ENCODE measurements around the gene ITIH5.
"Not testable (repeated sequence)": the region's sequence is repeated elsewhere in the genome, so short reads cannot be mapped to it uniquely, and the experiment has no call there.

ITIH5 gene

GRCh38 chr10:7664707-7665106, 2.1 kb downstream of the ITIH5 start:
- H3K4me1 Mint-ChIP-seq, result peaks cover 13% of the 10 kb centered on the region
- H3K9me3 Mint-ChIP-seq, result no peaks in the 10 kb centered on the region
- ATAC-seq (no peak), DNase-seq (no peak)
- H3K27ac Mint-ChIP-seq, result no peak overlapping the region
- no peak overlapping the region for H3K4me3 Mint-ChIP-seq
- peaks cover 75% of the 10 kb centered on the region for H3K27me3 Mint-ChIP-seq

GRCh38 chr10:7662522-7662921, 4.2 kb downstream of the ITIH5 start:
- ATAC-seq (no peak), DNase-seq (no peak)
- no peaks in the 10 kb centered on the region for H3K9me3 Mint-ChIP-seq
- H3K27ac Mint-ChIP-seq, result no peak overlapping the region
- no peak overlapping the region for H3K4me3 Mint-ChIP-seq
- H3K27me3 Mint-ChIP-seq, result peaks cover 69% of the 10 kb centered on the region
- peaks cover 7% of the 10 kb centered on the region for H3K4me1 Mint-ChIP-seq

GRCh38 chr10:7659560-7659959, 7.2 kb downstream of the ITIH5 start:
- DNase-seq (no peak), ATAC-seq (no peak)
- H3K9me3 Mint-ChIP-seq, result no peaks in the 10 kb centered on the region
- no peak overlapping the region for H3K27ac Mint-ChIP-seq
- no peak overlapping the region for H3K4me3 Mint-ChIP-seq
- H3K27me3 Mint-ChIP-seq, result peaks cover 48% of the 10 kb centered on the region
- no peaks in the 10 kb centered on the region for H3K4me1 Mint-ChIP-seq

GRCh38 chr10:7657552-7657951, 9.2 kb downstream of the ITIH5 start:
- Mint-ChIP-seq H3K4me1 (no peaks in the 10 kb centered on the region), H3K4me3 (no peak overlapping the region), H3K27me3 (peaks cover 37% of the 10 kb centered on the region), H3K9me3 (no peaks in the 10 kb centered on the region), H3K27ac (no peak overlapping the region)
- ATAC-seq (no peak), DNase-seq (no peak)

GRCh38 chr10:7657079-7657478, 9.7 kb downstream of the ITIH5 start:
- not testable (repeated sequence) for H3K9me3 Mint-ChIP-seq, H3K4me1 Mint-ChIP-seq, ATAC-seq, H3K27ac Mint-ChIP-seq, H3K4me3 Mint-ChIP-seq, DNase-seq
- peaks cover 32% of the 10 kb centered on the region for H3K27me3 Mint-ChIP-seq

GRCh38 chr10:7651853-7652470, 14.8 kb downstream of the ITIH5 start:
- Mint-ChIP-seq H3K27me3 (peaks cover 13% of the 10 kb centered on the region), H3K4me3 (no peak overlapping the region), H3K4me1 (no peaks in the 10 kb centered on the region), H3K27ac (no peak overlapping the region), H3K9me3 (no peaks in the 10 kb centered on the region)
- ATAC-seq (no peak), DNase-seq (no peak)

- Mint-ChIP-seq H3K9me3 (no peaks in the 10 kb centered on the region), H3K4me3 (no peak overlapping the region), H3K27ac (no peak overlapping the region), H3K4me1 (no peaks in the 10 kb centered on the region), H3K27me3 (peaks cover 19% of the 10 kb centered on the region)
- DNase-seq (no peak), ATAC-seq (no peak)
These were observed 17.0 kb downstream of the ITIH5 start for GRCh38 chr10:7649673-7650300.

GRCh38 chr10:7647062-7647664, 19.6 kb downstream of the ITIH5 start:
- Mint-ChIP-seq H3K27ac (no peak overlapping the region), H3K9me3 (no peaks in the 10 kb centered on the region), H3K4me3 (no peak overlapping the region), H3K4me1 (no peaks in the 10 kb centered on the region), H3K27me3 (peaks cover 23% of the 10 kb centered on the region)
- DNase-seq (no peak), ATAC-seq (no peak)

- no peak overlapping the region for H3K4me3 Mint-ChIP-seq
- DNase-seq (no peak), ATAC-seq (no peak)
- H3K9me3 Mint-ChIP-seq, result peaks cover 4 to 10% of the 10 kb centered on the region in 2 donors
- H3K27me3 Mint-ChIP-seq, result peaks cover 31% of the 10 kb centered on the region
- no peak overlapping the region for H3K27ac Mint-ChIP-seq
- H3K4me1 Mint-ChIP-seq, result no peaks in the 10 kb centered on the region
These were observed 24.2 kb downstream of the ITIH5 start for GRCh38 chr10:7642491-7643011.

- H3K27ac Mint-ChIP-seq, result no peak overlapping the region
- ATAC-seq, result no peak
- peaks cover 18% of the 10 kb centered on the region for H3K27me3 Mint-ChIP-seq
- DNase-seq, result no peak
- H3K9me3 Mint-ChIP-seq, result peaks cover 4 to 12% of the 10 kb centered on the region in 2 donors
- no peak overlapping the region for H3K4me3 Mint-ChIP-seq
- H3K4me1 Mint-ChIP-seq, result no peaks in the 10 kb centered on the region
These were observed 31.2 kb downstream of the ITIH5 start for GRCh38 chr10:7635408-7636125.

GRCh38 chr10:7634142-7634894, 32.4 kb downstream of the ITIH5 start:
- H3K4me1 Mint-ChIP-seq, result no peaks in the 10 kb centered on the region
- ATAC-seq (no peak), DNase-seq (no peak)
- H3K27me3 Mint-ChIP-seq, result peaks cover 18% of the 10 kb centered on the region
- no peak overlapping the region for H3K4me3 Mint-ChIP-seq
- H3K27ac Mint-ChIP-seq, result no peak overlapping the region
- H3K9me3 Mint-ChIP-seq, result peaks cover 4 to 14% of the 10 kb centered on the region in 2 donors

- no peak overlapping the region for H3K4me3 Mint-ChIP-seq
- no peak for DNase-seq
- no peak overlapping the region for H3K27ac Mint-ChIP-seq
These were observed 40.5 kb downstream of the ITIH5 start for GRCh38 chr10:7626283-7626682.

GRCh38 chr10:7625836-7626235, 40.9 kb downstream of the ITIH5 start:
- Mint-ChIP-seq H3K4me1 (no peaks in the 10 kb centered on the region), H3K27ac (no peak overlapping the region), H3K9me3 (peaks cover 0 to 13% of the 10 kb centered on the region in 2 donors), H3K4me3 (no peak overlapping the region), H3K27me3 (peaks cover 7% of the 10 kb centered on the region)
- DNase-seq (no peak), ATAC-seq (no peak)

More at GRCh38 chr10:7626283-7626682, 40.5 kb downstream of the ITIH5 start:
- ATAC-seq, result no peak
- Mint-ChIP-seq H3K4me1 (no peaks in the 10 kb centered on the region), H3K9me3 (peaks cover 0 to 13% of the 10 kb centered on the region in 2 donors), H3K27me3 (peaks cover 7% of the 10 kb centered on the region)

- Mint-ChIP-seq H3K27ac (no peak overlapping the region), H3K9me3 (peaks cover 0 to 13% of the 10 kb centered on the region in 2 donors), H3K27me3 (peaks cover 7% of the 10 kb centered on the region), H3K4me1 (no peaks in the 10 kb centered on the region), H3K4me3 (no peak overlapping the region)
- DNase-seq, result no peak
- no peak for ATAC-seq
These were observed 41.8 kb downstream of the ITIH5 start for GRCh38 chr10:7625009-7625408.

- H3K9me3 Mint-ChIP-seq, result no peaks in the 10 kb centered on the region
- H3K4me1 Mint-ChIP-seq, result no peaks in the 10 kb centered on the region
- ATAC-seq, result no peak
- H3K27ac Mint-ChIP-seq, result peak overlapping the region in 1 of 2 donors; percentile 14
- no peak for DNase-seq
- no peak overlapping the region for H3K4me3 Mint-ChIP-seq
- peaks cover 7% of the 10 kb centered on the region for H3K27me3 Mint-ChIP-seq
These were observed 43.8 kb downstream of the ITIH5 start for GRCh38 chr10:7622969-7623368.

Data from stimulated activated naive CD8-positive, alpha-beta T cell treated with anti-CD3 and anti-CD28 coated beads, Interleukin-15, amount 100 ng/mL, for 72 hours (primary cell).